GM23248 (cell line): Measurements from ENCODE around the gene C19orf12. TPM values are rescaled to one million over a fixed set of nuclear protein-coding genes. Genes with fewer than 3 reads are reported as not detected.

Experiments used
- DNase-seq: peaks from one replicate; pipeline ENCODE4 v3.0.0-alpha.2; 2015
- H2AFZ ChIP-seq: fragments of 200-600 bp; sonication (generic); 2 replicates; pipeline ENCODE4 v1.6.1; 2016; ENCODE audit warnings: antibody characterized with exemption
- H3F3A ChIP-seq: fragments of 200-600 bp; sonication (generic); 2 replicates; pipeline ENCODE4 v1.6.1; 2016; ENCODE audit warnings: mild to moderate bottlenecking, antibody characterized with exemption, mixed run types; ENCODE audit not compliant: insufficient read depth
- H3K27ac ChIP-seq: fragments of 200-600 bp; sonication (generic); 2 replicates; pipeline ENCODE4 v1.5.1; 2016; ENCODE audit warnings: mild to moderate bottlenecking
- H3K27me3 ChIP-seq: fragments of 200-600 bp; sonication (generic); replicated peaks from 2 replicates; pipeline ENCODE4 v1.6.1; 2016; ENCODE audit warnings: mild to moderate bottlenecking; ENCODE audit not compliant: insufficient read depth
- H3K36me3 ChIP-seq: fragments of 200-600 bp; sonication (generic); 2 replicates; pipeline ENCODE4 v1.6.1; 2016; ENCODE audit warnings: low read depth, mild to moderate bottlenecking
- H3K4me1 ChIP-seq: fragments of 200-600 bp; sonication (generic); 2 replicates; pipeline ENCODE4 v1.6.1; 2016; ENCODE audit warnings: mild to moderate bottlenecking; ENCODE audit not compliant: insufficient read depth
- H3K4me2 ChIP-seq: fragments of 200-600 bp; sonication (generic); one replicate; pipeline ENCODE4 v1.6.1; 2016; ENCODE audit warnings: mild to moderate bottlenecking; ENCODE audit not compliant: unreplicated experiment
- H3K4me3 ChIP-seq: fragments of 200-600 bp; sonication (generic); 2 replicates; pipeline ENCODE4 v1.5.1; 2016; ENCODE audit warnings: mild to moderate bottlenecking
- H3K79me2 ChIP-seq: fragments of 200-600 bp; sonication (generic); 2 replicates; pipeline ENCODE4 v1.6.1; 2016; ENCODE audit warnings: mild to moderate bottlenecking; ENCODE audit not compliant: insufficient read depth
- H3K9ac ChIP-seq: fragments of 200-600 bp; sonication (generic); 2 replicates; pipeline ENCODE4 v1.6.1; 2016; ENCODE audit warnings: mild to moderate bottlenecking
- H3K9me2 ChIP-seq: fragments of 200-600 bp; sonication (generic); 2 replicates; pipeline ENCODE4 v1.6.1; 2016; ENCODE audit warnings: mixed run types, mild to moderate bottlenecking, moderate library complexity; ENCODE audit not compliant: insufficient read depth
- H3K9me3 ChIP-seq: fragments of 200-600 bp; sonication (generic); one replicate; pipeline ENCODE4 v1.6.1; 2017; ENCODE audit warnings: low read depth
- H4K20me1 ChIP-seq: fragments of 200-600 bp; sonication (generic); 2 replicates; pipeline ENCODE4 v1.6.0; 2016; ENCODE audit not compliant: insufficient read depth
- EZH2 ChIP-seq: fragments of 200-600 bp; sonication (generic); IDR thresholded peaks from 2 replicates; pipeline ENCODE4 v1.6.1; 2018; ENCODE audit warnings: antibody characterized with exemption, mild to moderate bottlenecking; ENCODE audit not compliant: insufficient read depth, poor library complexity, severe bottlenecking
- EZH2phosphoT487 ChIP-seq: fragments of 200-600 bp; sonication (generic); IDR thresholded peaks from 2 replicates; pipeline ENCODE4 v1.6.1; 2018; ENCODE audit warnings: antibody characterized with exemption, moderate library complexity, mild to moderate bottlenecking, low read depth; ENCODE audit not compliant: insufficient read depth
- WGBS, 2 experiments: methylation state at CpG; one replicate each; pipeline ENCODE4 v1.1.6; 2015 to 2017; ENCODE audit warnings: low lambda C conversion rate in 2 of 2, low coverage in 1 of 2; ENCODE audit errors: missing lambda C conversion rate in 2 of 2; 5-methylcytosine and 5-hydroxymethylcytosine counted together
- in situ Hi-C: fragments of 300-500 bp; cut with MboI; formaldehyde crosslinking; loops from 2 replicates; pipeline ENCODE4 v1.15.0; 2020
- polyA plus RNA-seq: library from polyadenylated mRNA; unstranded; fragments of >200 nt; fragmentation: Nextera tagmentation; extraction: Ambion mirVana; gene quantifications from 2 replicates; pipeline ENCODE4 v1.2.1, GENCODE V29; 2016
- total RNA-seq: library from RNA; depleted of rRNA; stranded (reverse); fragments of >200 nt; shearing (Covaris generic); gene quantifications from 2 replicates; pipeline ENCODE4 v1.2.3, GENCODE V29; 2014

Gene C19orf12
- total and polyA plus RNA-seq, 2 experiments from 2014 or later: 34.2 to 45.7 TPM

- Histone ChIP-seq H3K36me3 (no peaks in the 10 kb centered on the region), H3K27me3 (no peaks in the 10 kb centered on the region; the same call in none of the 2 replicates), H3K4me2 (no peak overlapping the region), H3K9me3 (no peaks in the 10 kb centered on the region), H3K9ac (no peak overlapping the region), H3K4me3 (no peak overlapping the region), H4K20me1 (no peaks in the 10 kb centered on the region), H3K4me1 (no peaks in the 10 kb centered on the region), H3K27ac (no peak overlapping the region), H2AFZ (no peak overlapping the region), H3K79me2 (no peaks in the 10 kb centered on the region), H3F3A (no peaks in the 10 kb centered on the region), H3K9me2 (no peaks in the 10 kb centered on the region)
- WGBS, 2 experiments: 60 to 70% methylated on average over 5 of the region's 5 CpGs
- DNase-seq: no peak
- in situ Hi-C loops: loop anchor here (25.0 kb wide), 2 partner anchors 112 to 912 kb away; no protein-coding TSS in a partner anchor
- TF ChIP-seq EZH2phosphoT487 (no peak), EZH2 (no peak)
Measured at GRCh38 chr19:29750001-29750400, 34.9 kb upstream of the C19orf12 start.

- DNase-seq: no peak
- Histone ChIP-seq H3F3A (no peaks in the 10 kb centered on the region), H3K27ac (no peak overlapping the region), H3K79me2 (no peaks in the 10 kb centered on the region), H3K36me3 (no peaks in the 10 kb centered on the region), H3K4me3 (no peak overlapping the region), H3K9me2 (no peaks in the 10 kb centered on the region), H3K4me1 (no peaks in the 10 kb centered on the region), H2AFZ (no peak overlapping the region), H4K20me1 (no peaks in the 10 kb centered on the region), H3K4me2 (no peak overlapping the region), H3K9me3 (no peaks in the 10 kb centered on the region), H3K9ac (no peak overlapping the region), H3K27me3 (no peaks in the 10 kb centered on the region; the same call in none of the 2 replicates)
- 56 to 61% methylated on average over 7 of the region's 7 CpGs for WGBS, 2 experiments
- no peak for TF ChIP-seq EZH2
- TF ChIP-seq EZH2phosphoT487: no peak
- in situ Hi-C loops: no loop called here
Measured at GRCh38 chr19:29748996-29749849, 34.2 kb upstream of the C19orf12 start.

GRCh38 chr19:29745253-29745652 lies 30.2 kb upstream of the C19orf12 start:
- no peak overlapping the region for H3K4me3 ChIP-seq
- no peaks in the 10 kb centered on the region for H3K9me2 ChIP-seq
- no peaks in the 10 kb centered on the region for H3K79me2 ChIP-seq
- TF ChIP-seq EZH2 (no peak), EZH2phosphoT487 (no peak)
- H3K4me2 ChIP-seq: no peak overlapping the region
- no peaks in the 10 kb centered on the region for H3F3A ChIP-seq
- no peaks in the 10 kb centered on the region for H4K20me1 ChIP-seq
- H3K27ac ChIP-seq: no peak overlapping the region
- no peak overlapping the region for H3K9ac ChIP-seq
- H3K36me3 ChIP-seq: no peaks in the 10 kb centered on the region
- H3K4me1 ChIP-seq: no peaks in the 10 kb centered on the region
- peak; percentile 7 for DNase-seq
- in situ Hi-C loops: no loop called here
- no peak overlapping the region for H2AFZ ChIP-seq
- H3K9me3 ChIP-seq: no peaks in the 10 kb centered on the region
- H3K27me3 ChIP-seq: peaks cover 5% of the 10 kb centered on the region
- WGBS, 2 experiments: 48 to 55% methylated on average over 6 of the region's 6 CpGs

- TF ChIP-seq EZH2 (no peak), EZH2phosphoT487 (no peak)
- no peaks in the 10 kb centered on the region for H3F3A ChIP-seq
- no peak overlapping the region for H3K4me3 ChIP-seq
- H3K4me1 ChIP-seq: no peaks in the 10 kb centered on the region
- H3K9me2 ChIP-seq: no peaks in the 10 kb centered on the region
- no peak for DNase-seq
- H3K9ac ChIP-seq: no peak overlapping the region
- no peak overlapping the region for H3K27ac ChIP-seq
- H4K20me1 ChIP-seq: no peaks in the 10 kb centered on the region
- H3K79me2 ChIP-seq: no peaks in the 10 kb centered on the region
- in situ Hi-C loops: no loop called here
- H2AFZ ChIP-seq: no peak overlapping the region
- no peaks in the 10 kb centered on the region for H3K36me3 ChIP-seq
- peaks cover 9% of the 10 kb centered on the region; the same call in 1 of the 2 replicates for H3K27me3 ChIP-seq
- H3K9me3 ChIP-seq: no peaks in the 10 kb centered on the region
- no peak overlapping the region for H3K4me2 ChIP-seq
Measured at GRCh38 chr19:29743681-29744080, 28.6 kb upstream of the C19orf12 start.
